Stomach (tissue), 9 donors: ENCODE measurements around the gene ZNF32. TPM values are rescaled to one million over a fixed set of nuclear protein-coding genes. Genes with fewer than 3 reads are reported as not detected.

Source experiments
- DNase-seq, 2 donors: peaks; one replicate each; pipeline versions ENCODE4 v3.0.0 to v3.0.0-alpha.2; 2013 to 2019
- H3K27ac ChIP-seq, 5 donors: fragments of 200-600 bp in 4 of 5; sonication (generic) in 4 of 5; one replicate each; pipeline ENCODE4 v1.5.1; 2013 to 2019; ENCODE audit warnings: mild to moderate bottlenecking in 1 of 5, moderate library complexity in 1 of 5
- H3K27me3 ChIP-seq, 3 donors: fragments of 200-600 bp; sonication (generic); one replicate each; pipeline ENCODE4 v1.5.1; 2017 to 2019; ENCODE audit warnings: mixed run types in 1 of 3
- H3K36me3 ChIP-seq, 4 donors: fragments of 200-600 bp; sonication (generic); 1 replicate in 3 of 4; 2 replicates in 1 of 4; pipeline ENCODE4 v1.5.1; 2016 to 2019
- H3K4me1 ChIP-seq, 4 donors: fragments of 200-600 bp; sonication (generic); one replicate each; pipeline ENCODE4 v1.5.1; 2016 to 2019
- H3K4me3 ChIP-seq, 4 donors: fragments of 200-600 bp; sonication (generic) in 3 of 4; one replicate each; pipeline ENCODE4 v1.5.1; 2016 to 2019; ENCODE audit warnings: mild to moderate bottlenecking in 1 of 4
- H3K9me3 ChIP-seq, 4 donors: fragments of 200-600 bp; sonication (generic); one replicate each; pipeline ENCODE4 v1.5.1; 2016 to 2019
- EP300 ChIP-seq: sonication (generic); formaldehyde crosslinking; IDR thresholded peaks from one replicate; pipeline ENCODE4 v1.6.1; 2017; ENCODE audit warnings: antibody characterized with exemption
- POLR2A ChIP-seq, 4 donors: fragments of 450-650 bp; IDR thresholded peaks; one replicate each; pipeline ENCODE4 v1.6.1; 2016; ENCODE audit warnings: antibody characterized with exemption in 4 of 4, control low read depth in 2 of 4, mild to moderate bottlenecking in 1 of 4, moderate library complexity in 1 of 4
- POLR2AphosphoS5 ChIP-seq, 3 donors: sonication (generic); formaldehyde crosslinking; IDR thresholded peaks; one replicate each; pipeline ENCODE4 v1.6.1; 2016; ENCODE audit warnings: antibody characterized with exemption in 3 of 3
- WGBS, 5 donors: extraction: QIAGEN DNeasy Blood & Tissue Kit in 3 of 5; methylation state at CpG; one replicate each; pipeline versions ENCODE4 v1.1.5 to v1.1.7; 2013 to 2018; 5-methylcytosine and 5-hydroxymethylcytosine counted together
- intact Hi-C: fragments of 100-400 bp; cut with DNase I; formaldehyde crosslinking; loops from one replicate; pipeline ENCODE4 v1.15.1; 2023; ENCODE audit warnings: low total_unique reads
- polyA plus RNA-seq, 3 donors: library from polyadenylated mRNA; stranded (reverse); fragments of 200-250 nt; gene quantifications; one replicate each; pipeline ENCODE4 v1.2.3, GENCODE V29; 2013
- total RNA-seq, 5 donors: library from RNA; depleted of rRNA; stranded (reverse); fragments of >200 nt; gene quantifications; one replicate each; pipeline versions ENCODE4 v1.1.0 to v1.2.3, GENCODE V29; 2014 to 2016
- TF ChIP-seq, protein P1 (sequence below), 7 experiments: fragments of 450-650 bp in 4 of 7; fragments of 200-600 bp in 3 of 7; sonication (generic) in 3 of 7; IDR thresholded peaks; one replicate each; pipeline ENCODE4 v1.5.1; 2016 to 2019; ENCODE audit warnings: antibody characterized with exemption in 7 of 7, control low read depth in 2 of 7, mild to moderate bottlenecking in 1 of 7
- donor health status: healthy with polysubstance abuse.
- donor health status: Bipolar disorder and iron deficiency.
- donor health status: healthy.

Gene ZNF32
- total and polyA plus RNA-seq, 8 donors, result 8.7 to 75.9 (median 51.2) TPM

DNA sequence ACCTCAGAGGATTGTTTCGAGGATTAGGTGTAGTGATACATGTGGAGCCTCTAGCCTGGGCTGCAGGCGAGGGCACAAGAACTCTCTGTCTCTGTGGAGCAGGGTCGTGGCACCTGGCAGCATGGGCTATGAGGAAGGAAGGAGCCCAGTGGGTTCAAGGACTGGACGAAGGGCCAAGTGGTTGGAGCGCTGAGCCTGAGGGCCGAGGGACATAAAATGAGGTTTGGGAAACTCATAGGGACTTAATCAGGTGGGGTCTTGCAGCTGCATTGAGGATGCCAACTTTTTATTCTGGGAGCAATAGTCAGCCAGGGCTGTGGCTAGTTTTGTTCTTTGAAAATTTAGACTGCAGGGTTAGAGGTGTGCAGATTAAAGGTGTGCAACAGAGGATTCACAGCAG, 33.0 kb upstream of the ZNF32 start:
- Histone ChIP-seq H3K9me3 (no peaks in the 10 kb centered on the region), H3K36me3 (no peaks in the 10 kb centered on the region), H3K4me3 (no peak overlapping the region), H3K27ac (no peak overlapping the region), H3K4me1 (peaks cover 0 to 25% (median 6%) of the 10 kb centered on the region in 4 donors), H3K27me3 (no peaks in the 10 kb centered on the region)
- no peak for TF ChIP-seq POLR2AphosphoS5 (IDR thresholded peaks at IDR 0.05)
- DNase-seq, result no peak
- WGBS, 5 donors, result 83 to 90% (median 86%) methylated on average over 6 of the region's 6 CpGs
- intact Hi-C loops, result no loop called here

DNA sequence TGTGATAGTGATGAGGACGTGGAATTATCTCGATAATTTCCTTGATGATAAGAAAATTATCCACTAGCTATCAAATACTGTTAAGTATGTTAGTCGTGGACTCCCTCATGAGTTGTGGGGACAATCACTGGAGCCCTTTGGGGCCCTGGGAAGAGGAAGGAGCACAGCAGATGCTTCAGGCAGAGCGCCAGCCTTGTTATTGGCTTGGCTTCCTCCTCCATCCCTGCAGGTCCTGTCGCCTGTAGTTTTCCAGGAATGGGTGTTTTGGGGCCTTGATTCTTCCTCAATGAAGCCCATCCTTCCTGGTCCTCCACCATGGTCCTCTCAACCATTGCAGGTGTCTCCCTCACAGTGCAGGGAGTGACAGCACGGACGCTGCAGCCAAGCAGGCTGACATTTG, 32.5 kb upstream of the ZNF32 start:
- Histone ChIP-seq H3K4me1 (peaks cover 0 to 25% (median 6%) of the 10 kb centered on the region in 4 donors), H3K27me3 (no peaks in the 10 kb centered on the region), H3K9me3 (no peaks in the 10 kb centered on the region), H3K4me3 (no peak overlapping the region), H3K36me3 (no peaks in the 10 kb centered on the region), H3K27ac (no peak overlapping the region)
- no peak for DNase-seq
- TF ChIP-seq, protein P1, sequence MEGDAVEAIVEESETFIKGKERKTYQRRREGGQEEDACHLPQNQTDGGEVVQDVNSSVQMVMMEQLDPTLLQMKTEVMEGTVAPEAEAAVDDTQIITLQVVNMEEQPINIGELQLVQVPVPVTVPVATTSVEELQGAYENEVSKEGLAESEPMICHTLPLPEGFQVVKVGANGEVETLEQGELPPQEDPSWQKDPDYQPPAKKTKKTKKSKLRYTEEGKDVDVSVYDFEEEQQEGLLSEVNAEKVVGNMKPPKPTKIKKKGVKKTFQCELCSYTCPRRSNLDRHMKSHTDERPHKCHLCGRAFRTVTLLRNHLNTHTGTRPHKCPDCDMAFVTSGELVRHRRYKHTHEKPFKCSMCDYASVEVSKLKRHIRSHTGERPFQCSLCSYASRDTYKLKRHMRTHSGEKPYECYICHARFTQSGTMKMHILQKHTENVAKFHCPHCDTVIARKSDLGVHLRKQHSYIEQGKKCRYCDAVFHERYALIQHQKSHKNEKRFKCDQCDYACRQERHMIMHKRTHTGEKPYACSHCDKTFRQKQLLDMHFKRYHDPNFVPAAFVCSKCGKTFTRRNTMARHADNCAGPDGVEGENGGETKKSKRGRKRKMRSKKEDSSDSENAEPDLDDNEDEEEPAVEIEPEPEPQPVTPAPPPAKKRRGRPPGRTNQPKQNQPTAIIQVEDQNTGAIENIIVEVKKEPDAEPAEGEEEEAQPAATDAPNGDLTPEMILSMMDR (IDR thresholded peaks at IDR 0.05), result no peak
- intact Hi-C loops, result no loop called here
- WGBS, 5 donors, result 65 to 72% (median 69%) methylated on average over 7 of the region's 7 CpGs

DNA sequence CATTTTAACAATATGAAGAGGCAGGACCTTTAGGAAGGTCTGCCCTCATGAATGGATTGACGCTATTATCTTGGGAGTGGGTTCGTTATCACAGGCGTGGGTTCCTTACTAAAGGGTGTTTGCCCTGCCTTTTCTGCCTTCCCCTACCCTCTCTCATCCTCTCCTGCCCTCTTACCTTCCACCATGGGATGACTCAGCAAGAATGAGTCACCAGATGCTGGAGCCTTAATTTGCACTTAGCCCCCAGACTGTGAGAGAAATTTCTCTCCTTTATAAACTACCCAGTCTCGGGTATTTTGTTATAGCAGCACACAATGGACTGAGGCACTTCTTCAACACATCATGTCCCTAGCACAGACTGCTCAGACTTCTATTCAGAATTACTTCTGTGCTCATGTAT, 31.4 kb upstream of the ZNF32 start:
- intact Hi-C loops, result no loop called here
- H3K4me3 ChIP-seq, result no peak overlapping the region
- H3K27ac ChIP-seq, result peak overlapping the region in 1 of 5 donors; percentile 20
- H3K4me1 ChIP-seq, result peaks cover 0 to 20% (median 6%) of the 10 kb centered on the region in 4 donors
- TF ChIP-seq, protein P1 (IDR thresholded peaks at IDR 0.05), result no peak
- TF ChIP-seq EP300 (no peak), POLR2A (IDR thresholded peaks at IDR 0.05) (no peak)
- no peak for DNase-seq
- H3K36me3 ChIP-seq, result no peaks in the 10 kb centered on the region
- WGBS, 5 donors, result 62 to 70% (median 68%) methylated on average over 4 of the region's 4 CpGs
- H3K9me3 ChIP-seq, result peaks cover 0 to 5% (median 0%) of the 10 kb centered on the region in 4 donors
- no peaks in the 10 kb centered on the region for H3K27me3 ChIP-seq

DNA sequence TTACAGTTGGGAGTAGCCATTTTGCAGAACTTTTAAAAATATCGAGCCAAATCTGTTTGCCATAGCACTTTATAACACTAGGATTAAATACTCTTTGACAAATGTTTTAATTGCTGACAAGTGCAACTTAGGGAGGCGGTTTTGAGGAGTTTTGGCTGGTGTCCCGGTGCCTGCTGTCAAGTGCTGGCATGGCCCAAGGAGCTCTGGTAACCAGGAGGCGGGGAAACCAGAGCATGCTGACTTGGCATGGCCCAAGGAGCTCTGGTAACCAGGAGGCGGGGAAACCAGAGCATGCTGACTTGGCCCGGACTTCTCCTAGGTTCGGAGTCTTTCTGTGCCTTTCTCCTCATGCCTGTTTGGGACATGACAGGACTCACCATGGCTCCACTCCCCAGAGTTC, 30.8 kb upstream of the ZNF32 start:
- TF ChIP-seq EP300 (no peak), POLR2AphosphoS5 (IDR thresholded peaks at IDR 0.05) (peak in 1 of 3 donors; percentile 37)
- Histone ChIP-seq H3K27ac (peak overlapping the region in 1 of 5 donors; percentile 20), H3K27me3 (no peaks in the 10 kb centered on the region), H3K36me3 (no peaks in the 10 kb centered on the region), H3K4me1 (peaks cover 0 to 23% (median 6%) of the 10 kb centered on the region in 4 donors), H3K4me3 (no peak overlapping the region), H3K9me3 (peaks cover 0 to 5% (median 0%) of the 10 kb centered on the region in 4 donors)
- 24 to 45% (median 33%) methylated on average over 4 to 7 of the region's 7 CpGs for WGBS, 5 donors
- intact Hi-C loops, result loop anchor here (5.0 kb wide), 1 partner anchor 633 kb away; no protein-coding TSS in a partner anchor
- peak; percentile 51 to 88 for DNase-seq

DNA sequence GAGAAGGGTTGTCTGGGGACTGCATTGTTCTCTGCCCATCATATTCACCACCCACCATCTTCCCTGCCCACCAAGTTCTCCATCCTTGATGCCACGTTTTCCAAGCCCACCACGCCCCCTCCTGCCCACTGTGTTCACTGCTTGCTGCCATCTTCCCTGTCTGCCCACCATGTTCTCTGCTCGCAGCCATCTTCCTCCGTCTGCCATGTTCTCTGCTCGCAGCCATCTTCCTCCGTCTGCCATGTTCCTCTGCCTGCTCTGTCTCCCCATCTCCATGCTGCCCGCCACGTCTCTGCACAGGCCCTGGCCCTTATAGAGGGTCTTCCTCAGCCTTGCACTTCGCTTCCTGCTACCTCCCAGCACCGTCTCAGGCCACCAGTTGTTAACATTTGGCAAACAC, 30.0 kb upstream of the ZNF32 start:
- TF ChIP-seq POLR2A (IDR thresholded peaks at IDR 0.05) (no peak), EP300 (no peak)
- H3K27ac ChIP-seq, result no peak overlapping the region
- DNase-seq, result no peak
- H3K27me3 ChIP-seq, result no peaks in the 10 kb centered on the region
- H3K4me1 ChIP-seq, result peaks cover 0 to 25% (median 6%) of the 10 kb centered on the region in 4 donors
- intact Hi-C loops, result loop anchor here (5.0 kb wide), 1 partner anchor 634 kb away; no protein-coding TSS in a partner anchor
- no peaks in the 10 kb centered on the region for H3K36me3 ChIP-seq
- H3K4me3 ChIP-seq, result no peak overlapping the region
- 83 to 92% (median 88%) methylated on average over 10 of the region's 10 CpGs for WGBS, 5 donors
- H3K9me3 ChIP-seq, result peaks cover 0 to 5% (median 0%) of the 10 kb centered on the region in 4 donors

DNA sequence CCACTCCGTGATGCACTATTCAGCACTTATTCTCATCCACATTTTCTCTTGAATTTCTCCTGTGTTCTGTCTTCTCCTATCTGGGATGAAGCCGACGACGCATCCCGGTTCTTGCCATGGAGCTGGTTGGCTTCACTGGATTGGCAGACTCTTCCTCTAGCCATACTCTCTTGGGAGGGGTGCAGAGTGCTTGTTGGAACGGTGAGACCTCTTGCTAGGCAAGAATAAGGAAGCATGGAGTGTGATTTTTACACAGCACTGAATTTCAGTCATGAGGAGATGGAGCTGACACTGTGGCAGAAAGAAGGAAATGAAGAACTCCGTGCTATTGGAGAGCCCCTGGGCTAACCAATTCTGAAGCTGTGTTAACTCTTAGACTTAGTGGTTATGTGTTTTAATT, 28.2 kb upstream of the ZNF32 start:
- TF ChIP-seq, protein P1 (IDR thresholded peaks at IDR 0.05), result no peak
- TF ChIP-seq POLR2AphosphoS5 (IDR thresholded peaks at IDR 0.05) (no peak), EP300 (no peak), POLR2A (IDR thresholded peaks at IDR 0.05) (no peak)
- DNase-seq, result no peak
- peak overlapping the region in 1 of 5 donors; percentile 15 for H3K27ac ChIP-seq
- H3K36me3 ChIP-seq, result no peaks in the 10 kb centered on the region
- no peaks in the 10 kb centered on the region for H3K27me3 ChIP-seq
- intact Hi-C loops, result loop anchor here (5.0 kb wide), 1 partner anchor 635 kb away; no protein-coding TSS in a partner anchor
- no peak overlapping the region for H3K4me3 ChIP-seq
- H3K9me3 ChIP-seq, result peaks cover 0 to 5% (median 0%) of the 10 kb centered on the region in 4 donors
- WGBS, 5 donors, result 90 to 94% (median 91%) methylated on average over 7 of the region's 7 CpGs
- peaks cover 0 to 26% (median 6%) of the 10 kb centered on the region in 4 donors for H3K4me1 ChIP-seq
